ENCODE results near the gene SLC9A5.

SLC9A5 gene

GRCh38 chr16:67238806-67239470 is 9.8 kb upstream of the SLC9A5 start:
- no peak for DNase-seq (ENCODE audit: low read depth in 1 of 2, low spot score in 1 of 2)

GRCh38 chr16:67240506-67240905 is 8.3 kb upstream of the SLC9A5 start:
- no peak for DNase-seq (ENCODE audit: low read depth in 1 of 2, low spot score in 1 of 2)

- no peak for DNase-seq (ENCODE audit: low read depth in 1 of 2, low spot score in 1 of 2)
These were observed 7.5 kb upstream of the SLC9A5 start for GRCh38 chr16:67241008-67241900.

GRCh38 chr16:67242138-67242730 is 6.5 kb upstream of the SLC9A5 start:
- no peak for DNase-seq (ENCODE audit: low read depth in 1 of 2, low spot score in 1 of 2)

GRCh38 chr16:67243481-67243880 is 5.3 kb upstream of the SLC9A5 start:
- DNase-seq (ENCODE audit: low read depth in 1 of 2, low spot score in 1 of 2) = no peak

GRCh38 chr16:67244387-67245185 is 4.2 kb upstream of the SLC9A5 start:
- peak; percentile 41 to 66 for DNase-seq (ENCODE audit: low read depth in 1 of 2, low spot score in 1 of 2)

GRCh38 chr16:67245186-67245585 is 3.6 kb upstream of the SLC9A5 start:
- no peak for DNase-seq (ENCODE audit: low read depth in 1 of 2, low spot score in 1 of 2)

- no peak for DNase-seq (ENCODE audit: low read depth in 1 of 2, low spot score in 1 of 2)
These were observed 3.1 kb upstream of the SLC9A5 start for GRCh38 chr16:67245674-67246080.

- DNase-seq (ENCODE audit: low read depth in 1 of 2, low spot score in 1 of 2) = peak in 1 of 2 donors; percentile 15
These were observed 2.6 kb upstream of the SLC9A5 start for GRCh38 chr16:67246081-67246755.

GRCh38 chr16:67246756-67247191 is 2.0 kb upstream of the SLC9A5 start:
- DNase-seq (ENCODE audit: low read depth in 1 of 2, low spot score in 1 of 2) = peak; percentile 20 to 33

- peak; percentile 94 to 96 for DNase-seq (ENCODE audit: low read depth in 1 of 2, low spot score in 1 of 2)
These were observed 1.3 kb upstream of the SLC9A5 start, which contains the start of gene FHOD1 for GRCh38 chr16:67247192-67248072. Gene FHOD1 (minus strand): TSS chr16:67247481. CDS start chr16:67247410, 71 bp downstream.

- DNase-seq (ENCODE audit: low read depth in 1 of 2, low spot score in 1 of 2) = no peak
These were observed 742 bp upstream of the SLC9A5 start for GRCh38 chr16:67248073-67248400.

- no peak for DNase-seq (ENCODE audit: low read depth in 1 of 2, low spot score in 1 of 2)
These were observed 632 bp downstream of the SLC9A5 start for GRCh38 chr16:67249178-67250044.

GRCh38 chr16:67250045-67250327 is 1.2 kb downstream of the SLC9A5 start:
- DNase-seq (ENCODE audit: low read depth in 1 of 2, low spot score in 1 of 2) = no peak

GRCh38 chr16:67252609-67253497 is 4.1 kb downstream of the SLC9A5 start:
- no peak for DNase-seq (ENCODE audit: low read depth in 1 of 2, low spot score in 1 of 2)

GRCh38 chr16:67254801-67255552 is 6.2 kb downstream of the SLC9A5 start:
- no peak for DNase-seq (ENCODE audit: low read depth in 1 of 2, low spot score in 1 of 2)

- DNase-seq (ENCODE audit: low read depth in 1 of 2, low spot score in 1 of 2) = no peak
These were observed 6.9 kb downstream of the SLC9A5 start for GRCh38 chr16:67255553-67256221.
